Chondrocyte (in vitro differentiated cells): ENCODE data around the gene MBOAT2. TPM values are rescaled to one million over a fixed set of nuclear protein-coding genes. Genes with fewer than 3 reads are reported as not detected.
"Not testable (repeated sequence)": the region's sequence is repeated elsewhere in the genome, so short reads cannot be mapped to it uniquely, and the experiment has no call there.

Experiments used
- DNase-seq: peaks from one replicate; pipeline ENCODE4 v3.0.0; 2021; ENCODE audit warnings: mixed read lengths, low spot score
- H3K27ac Mint-ChIP-seq: one replicate; pipeline ENCODE4 v1.8.0; 2021; ENCODE audit warnings: mild to moderate bottlenecking, moderate library complexity, mixed read lengths; ENCODE audit not compliant: unreplicated experiment
- H3K27me3 Mint-ChIP-seq: 2 replicates; pipeline ENCODE4 v1.8.0; 2021; ENCODE audit warnings: low read depth, mixed read lengths
- H3K36me3 Mint-ChIP-seq: 2 replicates; pipeline ENCODE4 v1.8.0; 2021; ENCODE audit warnings: low read depth, mixed read lengths
- H3K4me1 Mint-ChIP-seq: 2 replicates; pipeline ENCODE4 v1.8.0; 2021; ENCODE audit warnings: low read depth, mild to moderate bottlenecking, mixed read lengths
- H3K4me3 Mint-ChIP-seq: one replicate; pipeline ENCODE4 v1.8.0; 2021; ENCODE audit warnings: mild to moderate bottlenecking, moderate library complexity, mixed read lengths; ENCODE audit not compliant: unreplicated experiment
- H3K9me3 Mint-ChIP-seq: 2 replicates; pipeline ENCODE4 v1.8.0; 2021; ENCODE audit warnings: low read depth, mixed read lengths
- CTCF ChIP-seq: fragments of 200-600 bp; sonication (generic); IDR thresholded peaks from 2 replicates; pipeline ENCODE4 v1.5.0; 2021; ENCODE audit warnings: antibody characterized with exemption, mild to moderate bottlenecking, moderate library complexity
- total RNA-seq: library from RNA; stranded (reverse); gene quantifications from 3 replicates; pipeline ENCODE4 v1.2.1, GENCODE V29; 2021

The MBOAT2 gene
- total RNA-seq, 1 donor from 2014 or later = 40.2 TPM

- Mint-ChIP-seq H3K27ac (no peak overlapping the region), H3K4me1 (peaks cover 43% of the 10 kb centered on the region), H3K36me3 (no peaks in the 10 kb centered on the region), H3K27me3 (no peaks in the 10 kb centered on the region), H3K4me3 (no peak overlapping the region), H3K9me3 (no peaks in the 10 kb centered on the region)
- DNase-seq = no peak
- TF ChIP-seq CTCF = no peak
Observed at GRCh38 chr2:8981876-8982275, 21.6 kb downstream of the MBOAT2 start.

- no peak for TF ChIP-seq CTCF
- DNase-seq = no peak
- H3K27me3 Mint-ChIP-seq = no peaks in the 10 kb centered on the region
Observed at GRCh38 chr2:8980096-8980495, 23.4 kb downstream of the MBOAT2 start.

GRCh38 chr2:8977758-8978157, 25.7 kb downstream of the MBOAT2 start:
- no peaks in the 10 kb centered on the region for H3K27me3 Mint-ChIP-seq
- no peak overlapping the region for H3K27ac Mint-ChIP-seq
- DNase-seq = no peak
- peaks cover 11% of the 10 kb centered on the region for H3K4me1 Mint-ChIP-seq
- H3K9me3 Mint-ChIP-seq = no peaks in the 10 kb centered on the region
- H3K36me3 Mint-ChIP-seq = no peaks in the 10 kb centered on the region
- no peak for TF ChIP-seq CTCF
- H3K4me3 Mint-ChIP-seq = no peak overlapping the region

More at GRCh38 chr2:8980096-8980495, 23.4 kb downstream of the MBOAT2 start:
- H3K4me3 Mint-ChIP-seq = no peak overlapping the region
- H3K36me3 Mint-ChIP-seq = no peaks in the 10 kb centered on the region
- no peak overlapping the region for H3K27ac Mint-ChIP-seq
- peaks cover 31% of the 10 kb centered on the region for H3K4me1 Mint-ChIP-seq
- no peaks in the 10 kb centered on the region for H3K9me3 Mint-ChIP-seq

GRCh38 chr2:8976442-8977259, 26.8 kb downstream of the MBOAT2 start:
- no peaks in the 10 kb centered on the region for H3K36me3 Mint-ChIP-seq
- H3K4me3 Mint-ChIP-seq = no peak overlapping the region
- H3K27ac Mint-ChIP-seq = no peak overlapping the region
- no peak for TF ChIP-seq CTCF
- no peaks in the 10 kb centered on the region for H3K27me3 Mint-ChIP-seq
- DNase-seq = no peak
- no peaks in the 10 kb centered on the region for H3K9me3 Mint-ChIP-seq
- peaks cover 11% of the 10 kb centered on the region for H3K4me1 Mint-ChIP-seq

- Mint-ChIP-seq H3K36me3 (no peaks in the 10 kb centered on the region), H3K9me3 (peaks cover 2% of the 10 kb centered on the region), H3K4me1 (no peaks in the 10 kb centered on the region), H3K27ac (no peak overlapping the region), H3K4me3 (no peak overlapping the region), H3K27me3 (no peaks in the 10 kb centered on the region)
- TF ChIP-seq CTCF = no peak
- no peak for DNase-seq
Observed at GRCh38 chr2:8974016-8974415, 29.5 kb downstream of the MBOAT2 start.

GRCh38 chr2:8973017-8973416, 30.5 kb downstream of the MBOAT2 start:
- not testable (repeated sequence) for H3K4me1 Mint-ChIP-seq, H3K27ac Mint-ChIP-seq, DNase-seq, H3K27me3 Mint-ChIP-seq, H3K4me3 Mint-ChIP-seq, H3K9me3 Mint-ChIP-seq, H3K36me3 Mint-ChIP-seq

GRCh38 chr2:8972535-8972934, 30.9 kb downstream of the MBOAT2 start:
- not testable (repeated sequence) for H3K27ac Mint-ChIP-seq, H3K4me3 Mint-ChIP-seq, DNase-seq, H3K4me1 Mint-ChIP-seq, H3K36me3 Mint-ChIP-seq, H3K27me3 Mint-ChIP-seq, H3K9me3 Mint-ChIP-seq

GRCh38 chr2:8969348-8969747, 34.1 kb downstream of the MBOAT2 start:
- DNase-seq, H3K27ac Mint-ChIP-seq, H3K9me3 Mint-ChIP-seq, H3K36me3 Mint-ChIP-seq, H3K4me1 Mint-ChIP-seq, H3K27me3 Mint-ChIP-seq, H3K4me3 Mint-ChIP-seq: not testable (repeated sequence)
